ENCODE data around the gene BTG3.

BTG3 gene

DNA sequence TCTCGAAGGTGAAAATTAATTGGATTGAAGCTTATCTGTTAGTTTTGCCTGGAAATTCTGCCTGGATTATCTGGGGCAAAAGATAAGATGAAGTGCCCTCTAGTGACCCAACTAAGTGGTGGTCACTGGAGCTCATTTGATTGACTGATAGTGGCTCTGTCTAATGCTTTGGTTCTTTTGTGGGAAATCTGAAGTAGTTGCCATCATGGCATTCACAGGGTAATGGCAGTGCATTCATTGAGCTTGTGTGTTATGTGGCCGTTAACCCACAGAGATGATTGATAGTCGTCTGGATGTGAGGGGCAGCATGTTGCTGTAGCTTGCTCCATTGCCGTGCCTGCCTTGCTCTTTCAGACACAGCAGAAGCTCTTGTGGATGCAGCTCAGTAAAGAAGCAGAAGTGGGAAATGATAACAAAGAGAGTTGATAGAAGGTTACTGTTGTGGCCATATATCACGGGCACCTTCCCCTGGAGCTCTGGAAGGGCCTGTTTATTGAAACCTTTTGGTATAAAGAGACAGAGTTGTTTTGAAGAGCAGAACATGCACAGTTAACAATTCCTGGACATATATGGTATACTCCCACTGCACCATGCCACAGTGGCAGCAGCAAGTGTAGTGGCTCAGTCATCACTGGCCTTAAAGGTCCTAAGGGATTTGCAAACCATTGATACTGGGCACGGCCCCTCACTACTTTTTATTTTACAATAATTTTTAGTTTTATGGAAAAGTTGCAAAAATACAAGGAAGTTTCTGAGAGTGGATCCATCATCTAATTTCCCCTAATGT is 57.8 kb downstream of the BTG3 start:
- TF ChIP-seq, protein P1, sequence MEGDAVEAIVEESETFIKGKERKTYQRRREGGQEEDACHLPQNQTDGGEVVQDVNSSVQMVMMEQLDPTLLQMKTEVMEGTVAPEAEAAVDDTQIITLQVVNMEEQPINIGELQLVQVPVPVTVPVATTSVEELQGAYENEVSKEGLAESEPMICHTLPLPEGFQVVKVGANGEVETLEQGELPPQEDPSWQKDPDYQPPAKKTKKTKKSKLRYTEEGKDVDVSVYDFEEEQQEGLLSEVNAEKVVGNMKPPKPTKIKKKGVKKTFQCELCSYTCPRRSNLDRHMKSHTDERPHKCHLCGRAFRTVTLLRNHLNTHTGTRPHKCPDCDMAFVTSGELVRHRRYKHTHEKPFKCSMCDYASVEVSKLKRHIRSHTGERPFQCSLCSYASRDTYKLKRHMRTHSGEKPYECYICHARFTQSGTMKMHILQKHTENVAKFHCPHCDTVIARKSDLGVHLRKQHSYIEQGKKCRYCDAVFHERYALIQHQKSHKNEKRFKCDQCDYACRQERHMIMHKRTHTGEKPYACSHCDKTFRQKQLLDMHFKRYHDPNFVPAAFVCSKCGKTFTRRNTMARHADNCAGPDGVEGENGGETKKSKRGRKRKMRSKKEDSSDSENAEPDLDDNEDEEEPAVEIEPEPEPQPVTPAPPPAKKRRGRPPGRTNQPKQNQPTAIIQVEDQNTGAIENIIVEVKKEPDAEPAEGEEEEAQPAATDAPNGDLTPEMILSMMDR (IDR thresholded peaks at IDR 0.05; ENCODE audit: insufficient read depth, low read depth, low read length, missing control alignments) = no peak
- no peak for DNase-seq (ENCODE audit: low read depth)
- H3K4me3 ChIP-seq (ENCODE audit: low read depth, low read length) = no peak overlapping the region

DNA sequence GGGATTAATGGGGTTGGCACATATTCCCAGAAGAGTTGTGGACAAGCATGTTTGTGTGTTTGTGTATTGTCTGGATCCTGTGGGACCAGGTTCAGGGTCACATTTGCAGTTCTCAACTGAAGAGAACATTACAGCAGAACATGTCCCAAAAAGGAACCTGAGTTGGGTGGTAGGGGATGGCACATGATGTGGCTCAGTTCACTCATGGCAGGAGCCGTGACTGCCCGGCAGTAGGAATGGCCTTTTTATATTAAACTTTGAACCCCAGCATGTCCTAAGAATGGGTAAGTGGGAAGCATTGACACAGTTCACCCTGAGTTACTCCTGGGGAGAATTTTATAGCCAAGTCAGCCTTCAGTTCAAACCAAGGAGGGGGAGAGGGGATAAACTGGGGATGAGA is 58.6 kb downstream of the BTG3 start:
- no peak for DNase-seq (ENCODE audit: low read depth)
- TF ChIP-seq, protein P1 (IDR thresholded peaks at IDR 0.05; ENCODE audit: insufficient read depth, low read depth, low read length, missing control alignments) = no peak
- H3K4me3 ChIP-seq (ENCODE audit: low read depth, low read length) = no peak overlapping the region

DNA sequence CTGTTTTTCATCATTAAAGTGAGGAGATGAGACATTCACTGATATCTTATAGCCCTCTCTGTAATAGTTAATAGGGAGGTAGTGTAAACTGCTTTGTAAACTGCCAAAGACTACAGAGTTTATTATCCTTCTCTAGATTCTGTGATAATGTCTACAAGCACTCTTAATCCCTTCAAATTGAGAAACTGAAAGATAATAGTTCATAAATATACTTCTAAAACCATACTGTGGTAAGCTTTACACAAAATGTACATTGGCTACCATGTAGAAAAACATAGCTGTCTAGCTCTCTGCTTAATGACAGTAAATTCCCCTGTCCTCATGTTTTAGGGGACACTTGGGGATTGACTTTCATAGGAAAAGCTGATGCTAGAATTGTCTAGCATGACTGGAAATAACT is 60.3 kb downstream of the BTG3 start:
- no peak for DNase-seq (ENCODE audit: low read depth)
- no peak overlapping the region for H3K4me3 ChIP-seq (ENCODE audit: low read depth, low read length)
- TF ChIP-seq, protein P1 (IDR thresholded peaks at IDR 0.05; ENCODE audit: insufficient read depth, low read depth, low read length, missing control alignments) = no peak

DNA sequence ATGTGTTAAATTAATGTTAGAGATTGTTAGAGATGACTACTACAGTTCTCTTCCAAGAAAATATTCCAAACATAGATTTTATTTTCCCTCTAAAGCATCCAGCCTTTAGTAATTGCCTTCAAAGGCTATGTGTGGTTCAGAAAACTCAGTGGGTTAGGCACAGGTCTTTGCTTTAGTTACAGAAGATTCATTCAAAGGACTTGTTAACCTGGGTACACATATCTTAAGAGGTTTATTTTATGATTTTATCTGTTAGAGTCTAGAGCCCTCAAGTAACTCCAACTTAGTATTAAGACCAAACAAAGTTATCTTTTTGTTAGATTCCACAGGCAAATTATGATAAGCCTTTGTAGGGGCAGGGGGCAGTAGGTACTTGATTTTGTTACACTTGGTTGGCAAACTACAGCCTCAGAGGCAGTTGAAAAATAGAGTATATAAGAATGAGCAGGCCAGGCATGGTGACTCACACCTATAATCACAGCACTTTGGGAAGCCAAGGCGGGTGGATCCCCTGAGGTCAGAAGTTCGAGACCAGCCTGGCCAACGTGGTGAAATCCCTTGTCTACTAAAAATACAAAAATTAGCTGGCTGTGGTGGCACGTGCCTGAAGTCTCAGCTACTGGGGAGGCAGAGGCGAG is 61.9 kb downstream of the BTG3 start:
- TF ChIP-seq, protein P1 (IDR thresholded peaks at IDR 0.05; ENCODE audit: insufficient read depth, low read depth, low read length, missing control alignments) = no peak
- no peak overlapping the region for H3K4me3 ChIP-seq (ENCODE audit: low read depth, low read length)
- no peak for DNase-seq (ENCODE audit: low read depth)

DNA sequence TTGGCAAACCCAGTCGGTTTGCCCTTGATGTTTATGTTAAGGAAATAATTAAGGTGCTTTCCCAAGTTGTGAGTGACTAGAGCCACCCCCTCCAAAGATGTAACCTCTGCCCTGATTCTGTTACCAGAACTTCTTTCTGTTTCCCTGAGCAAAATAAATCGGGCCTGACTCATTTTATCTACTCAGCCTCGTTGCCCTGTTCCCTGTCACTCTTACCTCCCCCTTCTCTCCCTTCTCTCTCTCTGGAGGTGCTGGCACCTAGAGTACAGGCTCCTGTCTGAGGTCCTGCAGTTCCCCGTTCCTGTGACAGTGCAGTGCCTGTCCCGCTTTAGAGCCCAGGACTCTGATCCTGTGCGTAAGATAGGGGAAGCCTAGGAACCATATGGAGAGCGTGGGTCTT is 64.4 kb downstream of the BTG3 start:
- TF ChIP-seq, protein P1 (IDR thresholded peaks at IDR 0.05; ENCODE audit: insufficient read depth, low read depth, low read length, missing control alignments) = no peak
- H3K4me3 ChIP-seq (ENCODE audit: low read depth, low read length) = no peak overlapping the region
- no peak for DNase-seq (ENCODE audit: low read depth)

DNA sequence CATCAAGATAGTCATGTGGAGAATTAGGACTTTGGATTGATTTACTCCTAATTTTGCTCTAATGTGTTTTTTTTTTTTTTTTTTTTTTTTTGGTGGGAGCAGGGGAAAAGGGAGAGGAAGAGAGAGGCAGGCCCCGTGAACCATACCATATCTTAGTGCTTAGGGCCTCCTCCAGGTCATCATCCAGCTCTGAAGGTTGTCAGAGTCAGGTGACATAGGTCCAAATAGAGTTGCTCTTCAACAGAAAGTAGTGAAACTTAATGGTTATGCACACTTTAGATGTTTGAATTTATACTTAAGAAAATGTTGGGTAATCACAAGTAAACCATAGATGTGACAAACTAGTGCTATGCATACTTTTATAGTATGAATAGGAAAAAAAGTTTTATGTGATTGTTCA is 67.7 kb downstream of the BTG3 start:
- TF ChIP-seq, protein P1 (IDR thresholded peaks at IDR 0.05; ENCODE audit: insufficient read depth, low read depth, low read length, missing control alignments) = no peak
- DNase-seq (ENCODE audit: low read depth) = no peak
- H3K4me3 ChIP-seq (ENCODE audit: low read depth, low read length) = no peak overlapping the region

Data from GM12865 (cell line).